GM21423 (cell line): ENCODE data around the gene PTGIR.
A peak's percentile ranks its signal among the peaks of the same experiment; 100 is the strongest.
"Not testable (repeated sequence)": the region's sequence is repeated elsewhere in the genome, so short reads cannot be mapped to it uniquely, and the experiment has no call there.

Source experiments
- ATAC-seq: cut with Tn5 transposase; IDR thresholded peaks from one replicate; pipeline ENCODE4 v1.9.1; 2021; ENCODE audit warnings: mild to moderate bottlenecking, moderate library complexity; ENCODE audit not compliant: unreplicated experiment

PTGIR gene

GRCh38 chr19:46639358-46640182 is 14.7 kb upstream of the PTGIR start:
- ATAC-seq = no peak

- no peak for ATAC-seq
Observed at GRCh38 chr19:46637224-46637623, 12.3 kb upstream of the PTGIR start.

DNA sequence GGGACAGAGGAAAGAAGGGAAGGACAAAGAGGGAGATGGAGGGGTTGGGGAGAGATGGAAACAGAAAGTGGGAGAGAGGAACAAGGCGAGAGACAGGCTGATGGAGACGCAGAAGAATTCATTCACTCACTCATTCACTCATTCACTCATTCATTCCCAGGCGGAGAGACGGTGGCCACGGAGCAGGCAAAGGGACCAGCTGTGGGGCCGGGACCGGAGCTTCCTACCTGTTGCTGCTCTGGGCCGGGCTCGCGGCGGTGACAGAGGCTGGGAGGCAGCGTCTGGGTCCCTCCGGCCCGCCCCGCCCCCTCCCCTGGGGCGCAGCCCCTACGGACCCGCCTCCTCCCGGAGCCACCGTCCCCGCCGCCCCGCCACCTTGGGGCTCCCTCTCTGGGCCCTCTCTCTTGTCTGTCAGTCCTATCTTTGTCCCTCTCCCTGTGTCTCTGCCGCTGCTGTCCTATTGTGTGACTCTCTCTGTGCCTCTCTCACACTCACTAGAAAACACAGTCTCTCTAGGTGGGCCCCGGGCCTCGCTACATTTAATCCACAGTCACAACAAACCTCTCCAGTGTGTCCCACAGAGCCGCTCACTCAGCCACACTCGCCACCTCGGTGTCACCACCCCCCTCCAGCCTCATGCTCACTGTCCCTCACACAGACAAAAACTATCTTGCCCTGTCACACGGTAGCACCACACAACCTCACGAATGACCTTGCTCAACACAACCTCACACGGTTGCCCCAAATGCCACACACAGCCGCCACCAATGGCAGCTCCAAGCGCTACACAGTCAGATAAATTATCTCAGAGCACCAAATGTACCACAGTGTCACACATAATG is 11.3 kb upstream of the PTGIR start, which contains the start of gene GNG8:
Gene GNG8 (minus strand): TSS at position 283 of the 842 bp plus-strand sequence. CDS start 1,520 bp downstream, outside the sequence.
- no peak for ATAC-seq

DNA sequence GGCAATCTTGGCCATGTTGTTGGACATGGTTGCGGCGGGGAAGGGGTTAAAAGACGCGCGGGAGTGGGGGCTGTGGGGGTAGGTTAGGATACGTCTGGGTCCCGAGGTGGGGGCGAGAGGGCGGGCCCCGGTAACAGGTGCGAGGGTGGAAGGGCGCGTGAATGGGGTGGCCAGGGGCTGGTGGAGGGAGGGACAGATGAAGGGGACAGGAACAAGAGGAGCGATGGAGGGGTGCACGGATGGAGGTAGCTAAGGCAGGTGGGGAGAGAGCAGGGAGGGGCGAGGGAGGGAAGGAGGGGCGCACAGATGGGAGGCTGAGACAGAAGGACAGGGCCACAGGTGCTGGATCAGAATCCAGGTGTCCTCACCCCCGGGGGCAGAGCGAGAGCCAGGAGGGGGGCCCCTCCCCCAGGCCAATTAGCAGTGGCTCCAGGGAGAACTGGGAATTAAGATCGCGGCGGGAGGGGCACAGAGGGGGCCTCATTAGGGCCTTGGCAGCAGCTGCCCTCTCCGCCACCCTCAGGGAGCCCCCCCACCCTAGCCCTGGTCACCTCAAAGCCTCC is 9.8 kb upstream of the PTGIR start:
- no peak for ATAC-seq

- ATAC-seq = peak; percentile 57
Observed at GRCh38 chr19:46634045-46634655, 9.3 kb upstream of the PTGIR start.

GRCh38 chr19:46633130-46633529 is 8.2 kb upstream of the PTGIR start:
- ATAC-seq = no peak

GRCh38 chr19:46631481-46631880 is 6.6 kb upstream of the PTGIR start:
- ATAC-seq = no peak

GRCh38 chr19:46630586-46631205 is 5.8 kb upstream of the PTGIR start:
- no peak for ATAC-seq

DNA sequence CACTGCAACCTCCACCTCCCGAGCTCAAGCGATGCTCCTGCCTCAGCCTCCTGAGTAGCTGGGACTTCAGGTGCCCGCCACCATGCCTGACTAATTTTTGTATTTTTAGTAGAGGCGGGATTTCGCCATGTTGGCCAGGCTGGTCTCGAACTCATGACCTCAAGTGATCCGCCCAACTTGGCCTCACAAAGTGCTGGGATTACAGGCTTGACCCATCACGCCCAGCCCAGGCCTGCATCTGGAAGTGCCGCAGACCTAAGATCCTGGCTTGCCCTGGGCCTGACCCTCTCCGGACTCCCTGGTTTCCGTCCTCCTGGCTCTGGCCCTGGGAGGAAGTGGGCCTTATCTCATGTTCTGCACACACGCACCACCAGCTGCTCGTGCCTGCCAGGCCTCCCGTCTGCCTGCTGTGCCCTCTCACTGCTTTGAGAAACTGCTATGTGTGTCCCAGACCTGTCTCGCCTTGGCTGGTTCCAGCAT is 4.7 kb upstream of the PTGIR start:
- no peak for ATAC-seq

GRCh38 chr19:46628970-46629369 is 4.1 kb upstream of the PTGIR start:
- not testable (repeated sequence) for ATAC-seq

GRCh38 chr19:46626446-46626845 is 1.6 kb upstream of the PTGIR start:
- no peak for ATAC-seq

GRCh38 chr19:46625731-46626130 is 842 bp upstream of the PTGIR start:
- ATAC-seq = no peak

DNA sequence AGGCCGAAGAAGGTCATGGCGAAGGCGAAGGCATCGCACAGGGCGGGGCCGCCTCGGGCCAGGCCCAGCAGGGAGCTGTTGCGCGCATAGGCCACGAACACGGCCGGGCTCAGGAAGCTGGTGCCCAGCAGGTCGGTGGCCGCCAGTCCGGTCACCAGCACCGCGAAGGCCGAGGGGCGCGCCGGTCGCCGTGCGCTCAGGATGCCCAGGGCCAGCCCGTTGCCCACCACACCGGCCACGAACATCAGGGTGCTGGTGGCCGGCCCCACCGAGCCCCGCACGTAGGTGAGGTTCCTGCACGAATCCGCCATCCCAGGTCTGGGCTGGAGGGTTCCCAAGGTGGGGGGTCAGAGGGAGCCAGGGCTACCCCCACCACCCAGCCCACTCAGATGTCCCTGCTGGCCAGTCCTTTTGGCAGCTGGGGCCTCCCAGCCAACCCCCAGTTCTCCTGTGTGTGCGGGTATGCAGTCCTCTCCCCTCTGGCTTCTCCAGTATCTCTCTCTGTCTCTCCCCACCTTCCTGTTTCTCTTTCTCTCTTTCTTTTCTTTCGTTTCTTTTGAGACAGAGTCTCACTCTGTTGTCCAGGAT is 880 bp downstream of the PTGIR start:
- ATAC-seq = no peak

GRCh38 chr19:46622118-46622446 is 2.8 kb downstream of the PTGIR start:
- no peak for ATAC-seq

DNA sequence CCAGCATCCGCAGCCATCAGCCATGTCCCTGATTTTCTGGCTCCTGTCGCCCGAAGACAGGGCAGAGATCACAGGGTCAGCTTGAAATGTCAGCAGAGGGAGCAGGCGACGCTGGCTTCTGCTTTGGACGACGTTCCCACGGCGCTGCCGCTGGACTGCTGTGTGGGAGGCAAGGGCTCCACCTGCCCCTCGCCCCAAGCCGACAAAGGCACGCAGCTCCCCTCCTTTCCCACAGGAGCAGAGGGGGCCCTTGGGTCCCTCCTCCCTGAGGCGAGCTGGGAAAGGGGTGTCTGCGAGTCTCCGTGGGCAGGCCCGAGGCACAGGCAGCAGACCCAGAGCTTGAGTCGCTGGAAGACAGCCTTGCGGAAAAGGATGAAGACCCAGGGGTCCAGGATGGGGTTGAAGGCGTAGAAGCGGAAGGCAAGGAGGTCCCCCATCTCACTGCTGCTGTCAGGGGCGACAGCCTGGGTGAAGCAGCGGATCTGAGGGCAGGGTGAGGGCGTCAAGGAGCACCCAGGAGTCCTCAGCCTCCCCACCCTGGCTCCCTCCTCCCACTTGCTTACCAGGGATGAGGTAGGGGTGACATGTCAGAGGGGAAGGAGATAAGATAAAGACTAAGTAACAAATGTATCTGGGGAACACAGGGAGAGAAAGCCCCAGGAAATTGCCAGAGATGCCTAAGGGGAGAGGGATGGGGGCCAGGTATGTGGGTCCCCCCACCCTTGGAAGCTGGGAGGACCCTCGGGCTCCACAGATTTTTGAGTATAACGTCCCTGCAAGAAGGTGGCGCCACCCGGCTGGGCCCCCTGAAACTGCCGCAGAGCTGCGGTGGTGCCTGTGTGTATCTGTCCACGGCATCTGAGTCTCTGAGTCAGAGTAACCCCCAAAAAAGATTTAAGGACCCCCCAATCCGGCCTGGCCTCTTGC is 3.4 kb downstream of the PTGIR start:
- ATAC-seq = no peak

DNA sequence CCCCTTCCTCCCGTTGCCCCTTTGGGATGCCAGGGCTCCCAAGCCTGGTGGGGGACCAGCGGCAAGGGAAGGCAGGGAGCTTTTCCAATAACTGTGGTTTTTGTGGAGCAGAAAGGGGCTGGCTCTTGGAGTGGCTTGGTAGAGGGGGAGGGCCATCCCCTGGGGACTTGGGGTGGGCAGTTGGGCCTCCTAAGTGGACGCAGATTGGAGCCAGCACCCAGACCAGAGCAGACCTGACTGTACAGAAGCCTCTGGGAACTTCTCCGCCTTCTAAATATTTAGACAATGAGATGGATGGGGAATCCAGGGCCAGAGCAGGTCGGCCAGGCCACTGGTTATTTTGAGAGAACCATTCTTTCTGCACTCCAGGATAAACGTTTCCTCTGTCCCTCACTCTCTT is 4.2 kb downstream of the PTGIR start:
- no peak for ATAC-seq

DNA sequence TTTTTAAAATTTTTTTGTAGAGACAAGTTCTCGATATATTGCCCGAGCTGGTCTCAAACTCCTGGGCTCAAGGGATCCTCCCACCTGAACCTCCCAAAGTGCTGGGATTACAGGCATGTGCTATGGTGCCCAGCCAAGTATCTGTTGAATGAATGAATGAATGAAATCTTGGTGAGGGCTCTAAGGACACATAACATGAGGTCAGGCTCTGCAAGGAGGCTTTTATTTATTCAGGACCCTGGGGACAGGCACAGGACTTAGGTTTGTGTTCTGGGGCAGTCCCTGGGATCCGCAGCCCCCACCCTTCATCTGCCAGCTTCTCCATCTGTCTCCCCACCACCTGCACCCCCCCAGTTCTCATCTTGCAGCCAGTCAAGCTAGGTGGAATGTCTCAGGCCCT is 4.6 kb downstream of the PTGIR start:
- no peak for ATAC-seq

DNA sequence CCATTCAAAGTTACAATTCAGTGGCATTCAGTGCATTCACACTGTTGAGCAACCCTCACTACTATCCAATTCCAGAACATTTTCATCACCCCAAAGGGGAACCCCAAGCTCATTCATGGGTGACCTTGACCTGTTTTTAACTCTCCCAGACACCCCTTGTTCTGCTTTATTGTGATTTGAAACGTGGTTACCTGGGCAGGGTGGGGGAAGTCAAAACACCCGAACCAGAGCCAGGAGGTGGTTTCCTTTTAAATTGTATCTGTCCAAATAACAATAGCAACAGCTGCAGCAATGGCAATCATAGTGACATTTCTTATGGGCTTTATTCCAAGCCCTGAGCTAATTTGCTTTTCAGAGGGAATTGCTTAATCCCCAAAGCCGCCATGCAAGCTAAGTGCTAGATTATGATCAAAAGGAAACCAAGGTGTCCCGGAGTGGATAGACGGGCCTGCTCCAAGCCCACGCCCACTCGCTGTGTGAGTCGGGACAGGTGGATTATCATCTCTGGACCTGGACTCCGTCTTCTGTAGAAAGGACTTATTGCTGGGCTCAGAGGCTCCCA is 6.1 kb downstream of the PTGIR start:
- ATAC-seq = no peak

GRCh38 chr19:46617601-46618000 is 7.3 kb downstream of the PTGIR start:
- ATAC-seq = no peak
